NB4 (cell line): ENCODE data around the gene GJC1.
A peak's percentile ranks its signal among the peaks of the same experiment; 100 is the strongest.

ENCODE experiments used
- DNase-seq: peaks from one replicate; pipeline ENCODE4 v3.0.0; 2010; ENCODE audit warnings: low read depth
- H3K4me3 ChIP-seq: one replicate; pipeline ENCODE4 v1.5.1; 2011; ENCODE audit warnings: mild to moderate bottlenecking, low read depth, low read length, moderate library complexity
- CTCF ChIP-seq: IDR thresholded peaks from one replicate; pipeline ENCODE4 v1.5.1; 2012; ENCODE audit warnings: low read depth, low read length
- MAX ChIP-seq: IDR thresholded peaks from 2 replicates; pipeline ENCODE4 v1.6.1; 2011; ENCODE audit warnings: low read depth, low read length
- MYC ChIP-seq: IDR thresholded peaks from 2 replicates; pipeline ENCODE4 v1.6.1; 2011; ENCODE audit warnings: low read depth, low read length
- POLR2A ChIP-seq: IDR thresholded peaks from 2 replicates; pipeline ENCODE4 v1.6.1; 2011; ENCODE audit warnings: mild to moderate bottlenecking; ENCODE audit not compliant: insufficient read length; ENCODE audit errors: extremely low read depth

GJC1 gene

GRCh38 chr17:44775136-44775837 is 54.8 kb downstream of the GJC1 start:
- peak; percentile 98 for DNase-seq

GRCh38 chr17:44774271-44775135 is 55.6 kb downstream of the GJC1 start:
- H3K4me3 ChIP-seq, result peak overlapping the region; percentile 44
- TF ChIP-seq CTCF (peak; percentile 93), POLR2A (no peak), MAX (peak; percentile 30; the same call in 1 of the 2 replicates), MYC (no peak)
- DNase-seq, result peak; percentile 87

More at GRCh38 chr17:44775136-44775837, 54.8 kb downstream of the GJC1 start:
- TF ChIP-seq MAX (peak; percentile 89), CTCF (no peak), MYC (peak; percentile 68; the same call in 1 of the 2 replicates), POLR2A (peak; percentile 65)
- H3K4me3 ChIP-seq, result peak overlapping the region; percentile 44

GRCh38 chr17:44773140-44773539 is 56.9 kb downstream of the GJC1 start:
- H3K4me3 ChIP-seq, result no peak overlapping the region
- TF ChIP-seq POLR2A (no peak), MYC (no peak), CTCF (no peak), MAX (no peak)
- DNase-seq, result no peak

- TF ChIP-seq MYC (no peak), CTCF (no peak), MAX (no peak), POLR2A (no peak)
- no peak overlapping the region for H3K4me3 ChIP-seq
- no peak for DNase-seq
Measured at GRCh38 chr17:44772308-44773045, 57.6 kb downstream of the GJC1 start.

GRCh38 chr17:44770166-44770925 is 59.7 kb downstream of the GJC1 start:
- H3K4me3 ChIP-seq, result no peak overlapping the region
- TF ChIP-seq MAX, result no peak
- no peak for TF ChIP-seq MYC
- TF ChIP-seq CTCF, result no peak
- TF ChIP-seq POLR2A, result no peak
- no peak for DNase-seq
